Gastroesophageal sphincter (tissue), 4 donors: Measurements from ENCODE around the gene TPSD1. TPM values are rescaled to one million over a fixed set of nuclear protein-coding genes. Genes with fewer than 3 reads are reported as not detected.
"Not testable (repeated sequence)": the region's sequence is repeated elsewhere in the genome, so short reads cannot be mapped to it uniquely, and the experiment has no call there.

Experiments
- ATAC-seq: fragments of 150-250 bp; one replicate; pipeline ENCODE4 v1.9.1; 2016; ENCODE audit warnings: mild to moderate bottlenecking, moderate library complexity
- H3K27ac ChIP-seq, 4 donors: fragments of 200-600 bp; sonication (generic) in 3 of 4; 1 replicate in 3 of 4; 2 replicates in 1 of 4; pipeline ENCODE4 v1.5.1; 2016 to 2019
- H3K27me3 ChIP-seq: fragments of 200-600 bp; sonication (generic); one replicate; pipeline ENCODE4 v1.5.1; 2019
- H3K36me3 ChIP-seq, 2 donors: fragments of 200-600 bp; sonication (generic); one replicate each; pipeline ENCODE4 v1.5.1; 2019; ENCODE audit warnings: control low read depth in 1 of 2
- H3K4me1 ChIP-seq, 3 donors: fragments of 200-600 bp; sonication (generic); 1 replicate in 2 of 3; 2 replicates in 1 of 3; pipeline ENCODE4 v1.5.1; 2016 to 2019; ENCODE audit warnings: control low read depth in 2 of 3
- H3K4me3 ChIP-seq, 2 donors: fragments of 200-600 bp; sonication (generic); one replicate each; pipeline ENCODE4 v1.5.1; 2019; ENCODE audit warnings: mild to moderate bottlenecking in 1 of 2, moderate library complexity in 1 of 2
- H3K9me3 ChIP-seq, 3 donors: fragments of 200-600 bp; sonication (generic); one replicate each; pipeline ENCODE4 v1.5.1; 2017 to 2019; ENCODE audit warnings: control low read depth in 2 of 3
- EP300 ChIP-seq: sonication (generic); formaldehyde crosslinking; IDR thresholded peaks from one replicate; pipeline ENCODE4 v1.6.1; 2017; ENCODE audit warnings: antibody characterized with exemption, mild to moderate bottlenecking
- POLR2A ChIP-seq, 2 donors: fragments of 450-650 bp; IDR thresholded peaks; one replicate each; pipeline ENCODE4 v1.6.1; 2017; ENCODE audit warnings: antibody characterized with exemption in 2 of 2, mild to moderate bottlenecking in 2 of 2, moderate library complexity in 1 of 2
- POLR2AphosphoS5 ChIP-seq: sonication (generic); formaldehyde crosslinking; IDR thresholded peaks from one replicate; pipeline ENCODE4 v1.6.1; 2017; ENCODE audit warnings: antibody characterized with exemption
- WGBS, 2 donors: methylation state at CpG; one replicate each; pipeline ENCODE4 v1.1.5; 2018; ENCODE audit warnings: low coverage in 1 of 2; 5-methylcytosine and 5-hydroxymethylcytosine counted together
- total RNA-seq, 4 donors: library from RNA; depleted of rRNA; stranded (reverse); fragments of >200 nt; gene quantifications; one replicate each; pipeline ENCODE4 v1.1.0, GENCODE V29; 2016
- TF ChIP-seq, protein P1 (sequence below), 4 experiments: fragments of 200-600 bp in 2 of 4; fragments of 450-650 bp in 2 of 4; sonication (generic) in 1 of 4; IDR thresholded peaks; one replicate each; pipeline ENCODE4 v1.5.1; 2017 to 2019; ENCODE audit warnings: antibody characterized with exemption in 4 of 4, mild to moderate bottlenecking in 2 of 4, moderate library complexity in 2 of 4

The TPSD1 gene
- total RNA-seq, 4 donors from 2014 or later = 2.8 to 6.4 (median 3.7) TPM; not detected in 1

DNA sequence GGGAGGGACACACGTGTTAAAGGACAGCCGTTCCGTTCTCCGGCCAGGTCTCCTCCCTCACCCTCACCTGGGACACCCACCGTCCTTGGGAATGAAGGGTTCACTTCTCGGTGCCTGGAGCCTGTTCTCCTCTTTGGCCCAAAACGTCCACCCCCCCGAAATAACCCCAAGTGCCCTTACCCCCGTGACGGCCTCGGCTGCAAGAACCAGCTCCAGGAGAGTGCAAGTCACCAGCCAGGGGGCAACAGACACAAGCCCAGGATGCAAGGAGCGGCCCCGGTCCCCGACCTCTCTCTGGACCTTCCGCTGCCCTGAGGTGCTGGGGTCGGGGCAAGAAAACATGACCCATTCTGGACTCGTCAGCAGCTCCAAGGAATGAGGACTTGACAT is 33.6 kb downstream of the TPSD1 start:
- no peak overlapping the region for H3K4me3 ChIP-seq
- H3K27me3 ChIP-seq = peaks cover 95% of the 10 kb centered on the region
- no peaks in the 10 kb centered on the region for H3K9me3 ChIP-seq
- H3K27ac ChIP-seq = no peak overlapping the region
- H3K4me1 ChIP-seq = peaks cover 0 to 20% (median 0%) of the 10 kb centered on the region in 3 donors
- no peak for TF ChIP-seq POLR2A (IDR thresholded peaks at IDR 0.05)
- TF ChIP-seq, protein P1, sequence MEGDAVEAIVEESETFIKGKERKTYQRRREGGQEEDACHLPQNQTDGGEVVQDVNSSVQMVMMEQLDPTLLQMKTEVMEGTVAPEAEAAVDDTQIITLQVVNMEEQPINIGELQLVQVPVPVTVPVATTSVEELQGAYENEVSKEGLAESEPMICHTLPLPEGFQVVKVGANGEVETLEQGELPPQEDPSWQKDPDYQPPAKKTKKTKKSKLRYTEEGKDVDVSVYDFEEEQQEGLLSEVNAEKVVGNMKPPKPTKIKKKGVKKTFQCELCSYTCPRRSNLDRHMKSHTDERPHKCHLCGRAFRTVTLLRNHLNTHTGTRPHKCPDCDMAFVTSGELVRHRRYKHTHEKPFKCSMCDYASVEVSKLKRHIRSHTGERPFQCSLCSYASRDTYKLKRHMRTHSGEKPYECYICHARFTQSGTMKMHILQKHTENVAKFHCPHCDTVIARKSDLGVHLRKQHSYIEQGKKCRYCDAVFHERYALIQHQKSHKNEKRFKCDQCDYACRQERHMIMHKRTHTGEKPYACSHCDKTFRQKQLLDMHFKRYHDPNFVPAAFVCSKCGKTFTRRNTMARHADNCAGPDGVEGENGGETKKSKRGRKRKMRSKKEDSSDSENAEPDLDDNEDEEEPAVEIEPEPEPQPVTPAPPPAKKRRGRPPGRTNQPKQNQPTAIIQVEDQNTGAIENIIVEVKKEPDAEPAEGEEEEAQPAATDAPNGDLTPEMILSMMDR (IDR thresholded peaks at IDR 0.05) = no peak
- TF ChIP-seq POLR2AphosphoS5 = no peak
- ATAC-seq = no peak
- 0% methylated on average over 1 of the region's 17 CpGs; no CpG with 5 or more reads in 1 of the 2 donors for WGBS, 2 donors
- H3K36me3 ChIP-seq = no peaks in the 10 kb centered on the region

DNA sequence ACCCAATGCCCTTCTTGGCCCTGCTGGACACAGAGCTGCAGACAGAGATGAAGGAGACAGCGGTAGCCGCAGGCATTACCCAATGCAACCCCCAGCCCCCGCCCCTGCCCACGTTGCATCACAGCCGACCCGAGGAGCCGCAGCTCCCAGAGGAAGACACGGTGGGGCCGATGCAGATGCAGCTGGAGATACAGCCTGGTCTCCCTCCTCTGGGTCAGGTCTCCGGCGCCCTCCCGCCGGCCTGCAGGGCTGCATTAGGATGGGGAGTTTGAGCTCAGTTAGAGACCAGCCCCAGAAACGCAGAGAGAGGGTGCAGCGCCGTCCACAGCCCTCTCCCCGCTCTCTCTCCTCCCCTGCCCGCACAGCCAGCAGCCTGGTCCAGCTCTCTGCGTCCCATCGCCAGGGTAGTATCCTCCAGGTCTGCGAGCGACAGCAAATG is 34.2 kb downstream of the TPSD1 start:
- H3K27ac ChIP-seq = no peak overlapping the region
- peaks cover 95% of the 10 kb centered on the region for H3K27me3 ChIP-seq
- TF ChIP-seq POLR2AphosphoS5 (no peak), POLR2A (IDR thresholded peaks at IDR 0.05) (no peak), EP300 (no peak)
- TF ChIP-seq, protein P1 (IDR thresholded peaks at IDR 0.05) = no peak
- 80% methylated on average over 1 of the region's 22 CpGs; no CpG with 5 or more reads in 1 of the 2 donors for WGBS, 2 donors
- H3K9me3 ChIP-seq = no peaks in the 10 kb centered on the region
- H3K4me1 ChIP-seq = peaks cover 0 to 20% (median 0%) of the 10 kb centered on the region in 3 donors
- no peak for ATAC-seq
- H3K4me3 ChIP-seq = no peak overlapping the region
- no peaks in the 10 kb centered on the region for H3K36me3 ChIP-seq

DNA sequence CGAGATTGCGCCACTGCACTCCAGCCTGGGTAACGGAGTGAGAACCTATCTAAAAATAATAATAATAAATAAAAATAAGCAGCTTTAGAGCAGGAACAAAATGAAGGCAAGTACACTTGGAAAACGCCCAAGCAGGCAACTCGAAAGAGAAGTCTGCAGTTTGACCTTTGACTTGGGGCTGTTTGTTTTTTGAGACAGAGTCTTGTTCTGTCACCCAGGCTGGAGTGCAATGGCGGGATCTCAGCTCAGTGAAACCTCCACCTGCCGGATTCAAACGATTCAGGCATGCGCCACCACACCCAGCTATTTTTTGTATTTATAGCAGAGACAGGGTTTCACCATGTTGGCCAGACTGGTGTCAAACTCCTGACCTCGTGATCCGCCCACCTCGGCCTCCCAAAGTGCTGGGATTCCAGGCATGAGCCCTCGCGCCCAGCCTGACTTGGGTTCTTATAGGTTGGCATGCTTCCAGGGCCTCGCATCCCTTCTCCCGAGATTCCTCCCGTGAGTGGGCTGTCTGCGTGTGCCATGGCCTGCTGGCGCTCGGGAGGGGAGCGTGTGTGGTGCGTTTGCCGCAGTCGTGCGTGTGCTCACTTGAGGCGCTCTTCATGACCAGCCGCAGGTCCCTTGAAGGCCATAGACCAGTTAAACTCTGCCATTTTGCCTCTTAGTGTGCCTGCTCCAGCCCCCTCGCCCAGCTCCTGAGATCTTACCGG is 35.1 kb downstream of the TPSD1 start:
- peaks cover 0 to 20% (median 0%) of the 10 kb centered on the region in 3 donors for H3K4me1 ChIP-seq
- ATAC-seq = no peak
- H3K4me3 ChIP-seq = no peak overlapping the region
- WGBS, 2 donors = 58% methylated on average over 6 to 12 of the region's 29 CpGs
- no peak overlapping the region for H3K27ac ChIP-seq
- H3K27me3 ChIP-seq = peaks cover 94% of the 10 kb centered on the region
- TF ChIP-seq EP300 (no peak), POLR2A (IDR thresholded peaks at IDR 0.05) (no peak), POLR2AphosphoS5 (no peak)
- TF ChIP-seq, protein P1 (IDR thresholded peaks at IDR 0.05) = no peak
- no peaks in the 10 kb centered on the region for H3K9me3 ChIP-seq
- H3K36me3 ChIP-seq = no peaks in the 10 kb centered on the region

DNA sequence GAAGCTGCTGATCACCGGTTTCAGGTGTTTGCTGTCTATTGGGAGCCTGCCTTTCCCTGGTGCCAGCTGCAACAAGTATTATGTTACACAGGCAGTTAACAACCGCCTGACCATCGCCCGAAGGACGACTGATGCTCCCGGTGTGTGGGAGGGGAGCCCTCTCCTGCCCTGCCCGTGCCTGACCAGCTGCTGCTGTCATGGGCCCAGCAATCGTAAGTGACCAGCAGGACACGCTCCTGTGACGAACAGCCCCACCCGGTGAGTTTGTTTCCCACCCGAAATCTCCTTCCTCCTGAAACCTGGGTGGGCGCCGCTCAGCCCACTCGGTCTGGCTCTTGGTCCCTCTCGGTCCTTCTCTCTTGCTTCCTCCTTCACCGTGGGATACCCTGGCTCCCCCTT is 35.7 kb downstream of the TPSD1 start:
- Histone ChIP-seq H3K27me3 (peaks cover 91% of the 10 kb centered on the region), H3K4me1 (peaks cover 0 to 20% (median 0%) of the 10 kb centered on the region in 3 donors), H3K36me3 (no peaks in the 10 kb centered on the region), H3K4me3 (no peak overlapping the region), H3K9me3 (no peaks in the 10 kb centered on the region), H3K27ac (no peak overlapping the region)
- WGBS, 2 donors = 45 to 63% methylated on average over 5 to 13 of the region's 17 CpGs
- no peak for ATAC-seq
- TF ChIP-seq, protein P1 (IDR thresholded peaks at IDR 0.05) = no peak
- no peak for TF ChIP-seq POLR2A (IDR thresholded peaks at IDR 0.05)
- no peak for TF ChIP-seq EP300
- no peak for TF ChIP-seq POLR2AphosphoS5

DNA sequence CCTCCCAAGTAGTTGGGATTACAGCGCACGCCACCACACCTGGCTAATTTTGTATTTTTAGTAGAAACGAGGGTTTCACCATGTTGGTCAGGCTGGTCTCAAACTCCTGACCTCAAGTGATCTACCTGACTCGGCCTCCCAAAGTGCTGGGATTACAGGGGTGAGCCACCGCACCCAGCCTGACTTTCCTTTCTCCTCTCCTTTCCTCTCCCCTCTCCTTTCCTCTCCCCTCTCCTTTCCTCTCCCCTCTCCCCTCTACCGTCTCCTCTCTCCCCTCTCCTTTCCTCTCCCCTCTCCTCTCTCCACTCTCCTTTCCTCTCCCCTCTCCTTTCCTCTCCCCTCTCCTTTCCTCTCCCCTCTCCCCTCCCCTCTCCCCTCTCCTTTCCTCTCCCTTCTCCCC is 36.3 kb downstream of the TPSD1 start:
- 36 to 72% methylated on average over 3 to 6 of the region's 6 CpGs for WGBS, 2 donors
- not testable (repeated sequence) for H3K36me3 ChIP-seq, ATAC-seq, H3K9me3 ChIP-seq, H3K4me3 ChIP-seq, H3K27ac ChIP-seq
- Histone ChIP-seq H3K4me1 (peaks cover 0 to 26% (median 0%) of the 10 kb centered on the region in 3 donors), H3K27me3 (peaks cover 91% of the 10 kb centered on the region)

DNA sequence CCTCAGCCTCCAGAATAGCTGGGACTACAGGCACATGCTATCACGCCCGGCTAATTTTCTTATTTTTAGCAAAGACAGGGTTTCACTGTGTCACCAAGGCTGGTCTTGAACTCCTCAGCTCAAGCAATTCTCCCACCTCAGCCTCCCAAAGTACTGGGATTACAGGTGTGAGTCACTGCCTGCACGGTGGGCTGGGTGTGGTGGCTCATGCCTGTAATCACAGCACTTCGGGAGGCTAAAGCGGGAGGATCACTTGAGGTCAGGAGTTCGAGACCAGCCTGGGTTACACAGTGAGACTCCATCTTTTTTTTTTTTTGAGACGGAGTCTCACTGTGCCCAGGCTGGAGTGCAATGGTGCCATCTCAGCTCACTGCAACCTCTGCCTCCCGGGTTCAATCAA is 36.9 kb downstream of the TPSD1 start:
- not testable (repeated sequence) for H3K36me3 ChIP-seq, ATAC-seq, H3K9me3 ChIP-seq, H3K27ac ChIP-seq, H3K4me3 ChIP-seq
- Histone ChIP-seq H3K4me1 (peaks cover 0 to 28% (median 0%) of the 10 kb centered on the region in 3 donors), H3K27me3 (peaks cover 88% of the 10 kb centered on the region)
- WGBS, 2 donors = 65% methylated on average over 6 of the region's 8 CpGs; no CpG with 5 or more reads in 1 of the 2 donors
